ENCODE data around the gene RAD9B. TPM values are rescaled to one million over a fixed set of nuclear protein-coding genes. Genes with fewer than 3 reads are reported as not detected.

The RAD9B gene
- total and polyA plus RNA-seq, 9 of the 15 experiments (the other 6 are each of a cell fraction or from before 2014, with no cell fraction given), result 0.05 to 0.83 (median 0.32) TPM

DNA sequence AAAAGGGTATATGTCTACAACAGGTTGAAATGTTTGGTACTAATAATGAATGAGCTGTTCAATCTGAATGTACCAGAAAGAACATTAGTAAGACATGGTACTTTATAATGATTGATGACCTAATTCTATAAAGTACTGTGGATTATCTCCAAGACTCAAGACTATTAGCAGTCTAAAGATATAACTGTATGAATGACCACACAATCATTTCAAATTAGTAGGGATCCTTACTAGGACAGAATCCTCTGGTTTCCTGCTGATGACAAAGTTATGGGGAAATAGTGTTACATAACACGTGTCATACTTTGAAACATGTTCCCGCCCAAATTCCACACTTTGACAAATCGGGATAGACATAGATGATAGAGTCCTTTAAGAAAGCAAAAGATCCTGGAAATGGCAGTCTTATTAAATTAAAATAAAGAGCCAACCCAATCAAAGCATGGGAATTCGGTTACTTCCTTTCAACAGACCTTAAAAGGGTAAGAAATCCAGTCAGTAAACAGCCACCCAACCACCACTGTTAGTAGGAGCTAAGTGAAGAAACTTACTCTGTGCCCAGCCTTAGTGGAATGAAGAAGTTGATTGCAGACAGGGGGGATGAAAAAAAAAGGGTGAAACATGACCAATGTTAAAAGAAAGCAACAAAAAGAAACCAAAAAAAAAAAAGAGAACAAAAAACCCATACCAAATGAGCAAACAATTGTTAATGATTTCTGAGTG lies 3.0 kb upstream of the RAD9B start:
- BruUV-seq (replicated peaks), result no TSS peak
- no peaks in the 10 kb centered on the region for H3K27me3 ChIP-seq (ENCODE audit: control insufficient read depth in 2 of 2, insufficient read depth in 2 of 2, low read length in 2 of 2)
- no peak overlapping the region for H2AFZ ChIP-seq (ENCODE audit: low read depth, low read length)
- no peak overlapping the region; the same call in 1 of the 2 replicates for H3K4me2 ChIP-seq (ENCODE audit: insufficient read depth, low read length)
- ChIA-PET CTCF (ENCODE audit: low intra/inter-chr PET ratio) (no interaction called here), POLR2A (interaction anchor here (1.2 kb wide), 1 partner anchor 10 kb away, joined by 3 read pairs; no protein-coding TSS in a partner anchor)
- H3K4me1 ChIP-seq (replicated peaks in 1 of 2; ENCODE audit: control insufficient read depth in 2 of 2, insufficient read depth in 2 of 2, low read length in 2 of 2), result peaks cover 13 to 18% of the 10 kb centered on the region in 2 experiments
- WGBS (ENCODE audit: insufficient coverage, low coverage, missing lambda C conversion rate), result 32% methylated on average over 4 of the region's 4 CpGs
- DNase-seq (ENCODE audit: extremely low read depth in 1 of 4, low spot score in 3 of 4), result peak in 1 of 4 experiments; percentile 33
- intact Hi-C loops (cut with micrococcal nuclease) (no loop called here), in situ Hi-C loops (cut with MboI) (no loop called here)
- H4K20me1 ChIP-seq (replicated peaks; ENCODE audit: control insufficient read depth, insufficient read depth, low read length), result no peaks in the 10 kb centered on the region
- peak overlapping the region in 1 of 2 experiments; percentile 95; a peak in 2 of 4 replicates for H3K9ac ChIP-seq (ENCODE audit: insufficient read depth in 1 of 2, low read depth in 2 of 2, low read length in 2 of 2)
- H3K79me2 ChIP-seq (ENCODE audit: control insufficient read depth, insufficient read depth, low read length), result peaks cover 62% of the 10 kb centered on the region
- H3K9me1 ChIP-seq (ENCODE audit: control insufficient read depth, insufficient read depth, low read length), result no peaks in the 10 kb centered on the region
- no peaks in the 10 kb centered on the region; the same call in 1 of the 2 replicates for H3K9me3 ChIP-seq (replicated peaks; ENCODE audit: control insufficient read depth, insufficient read depth, low read depth, low read length)
- H3K4me3 ChIP-seq, result no peak overlapping the region
- no peak for ATAC-seq
- FAIRE-seq, result no peak
- peaks cover 55% of the 10 kb centered on the region; the same call in 2 of the 3 replicates for H3K36me3 ChIP-seq (ENCODE audit: control insufficient read depth, insufficient read depth, low read length)
- H3K27ac ChIP-seq (ENCODE audit: extremely low read depth, low read depth, low read length), result peak overlapping the region; percentile 89; the same call in 1 of the 3 replicates
- TF ChIP-seq GATAD2A (IDR thresholded peaks at IDR 0.05) (no peak), ZNF785 (CRISPR knock-in tag; IDR thresholded peaks at IDR 0.05) (no peak), STAG1 (CRISPR knock-in tag; IDR thresholded peaks at IDR 0.05; ENCODE audit: borderline replicate concordance) (no peak), SUPT5H (IDR thresholded peaks at IDR 0.05) (no peak), ZBED1 (IDR thresholded peaks at IDR 0.05) (no peak), KDM4B (IDR thresholded peaks at IDR 0.05; ENCODE audit: borderline replicate concordance in 2 of 2, low read depth in 1 of 2) (no peak), PHF21A (IDR thresholded peaks at IDR 0.05; ENCODE audit: borderline replicate concordance, low read depth) (no peak), CBFB (CRISPR knock-in tag; IDR thresholded peaks at IDR 0.05) (no peak), MEIS2 (IDR thresholded peaks at IDR 0.05; ENCODE audit: partially characterized antibody) (peak; percentile 59), KLF1 (tag; IDR thresholded peaks at IDR 0.05) (no peak), EP400 (IDR thresholded peaks at IDR 0.05) (peak; percentile 20; the same call in 1 of the 2 replicates)
- TF ChIP-seq, protein P1, sequence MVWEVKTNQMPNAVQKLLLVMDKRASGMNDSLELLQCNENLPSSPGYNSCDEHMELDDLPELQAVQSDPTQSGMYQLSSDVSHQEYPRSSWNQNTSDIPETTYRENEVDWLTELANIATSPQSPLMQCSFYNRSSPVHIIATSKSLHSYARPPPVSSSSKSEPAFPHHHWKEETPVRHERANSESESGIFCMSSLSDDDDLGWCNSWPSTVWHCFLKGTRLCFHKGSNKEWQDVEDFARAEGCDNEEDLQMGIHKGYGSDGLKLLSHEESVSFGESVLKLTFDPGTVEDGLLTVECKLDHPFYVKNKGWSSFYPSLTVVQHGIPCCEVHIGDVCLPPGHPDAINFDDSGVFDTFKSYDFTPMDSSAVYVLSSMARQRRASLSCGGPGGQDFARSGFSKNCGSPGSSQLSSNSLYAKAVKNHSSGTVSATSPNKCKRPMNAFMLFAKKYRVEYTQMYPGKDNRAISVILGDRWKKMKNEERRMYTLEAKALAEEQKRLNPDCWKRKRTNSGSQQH (CRISPR knock-in tag; IDR thresholded peaks at IDR 0.05), result no peak
- TF ChIP-seq, protein P2, sequence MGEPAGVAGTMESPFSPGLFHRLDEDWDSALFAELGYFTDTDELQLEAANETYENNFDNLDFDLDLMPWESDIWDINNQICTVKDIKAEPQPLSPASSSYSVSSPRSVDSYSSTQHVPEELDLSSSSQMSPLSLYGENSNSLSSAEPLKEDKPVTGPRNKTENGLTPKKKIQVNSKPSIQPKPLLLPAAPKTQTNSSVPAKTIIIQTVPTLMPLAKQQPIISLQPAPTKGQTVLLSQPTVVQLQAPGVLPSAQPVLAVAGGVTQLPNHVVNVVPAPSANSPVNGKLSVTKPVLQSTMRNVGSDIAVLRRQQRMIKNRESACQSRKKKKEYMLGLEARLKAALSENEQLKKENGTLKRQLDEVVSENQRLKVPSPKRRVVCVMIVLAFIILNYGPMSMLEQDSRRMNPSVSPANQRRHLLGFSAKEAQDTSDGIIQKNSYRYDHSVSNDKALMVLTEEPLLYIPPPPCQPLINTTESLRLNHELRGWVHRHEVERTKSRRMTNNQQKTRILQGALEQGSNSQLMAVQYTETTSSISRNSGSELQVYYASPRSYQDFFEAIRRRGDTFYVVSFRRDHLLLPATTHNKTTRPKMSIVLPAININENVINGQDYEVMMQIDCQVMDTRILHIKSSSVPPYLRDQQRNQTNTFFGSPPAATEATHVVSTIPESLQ (CRISPR knock-in tag; IDR thresholded peaks at IDR 0.05), result no peak
- TF ChIP-seq, protein P3, sequence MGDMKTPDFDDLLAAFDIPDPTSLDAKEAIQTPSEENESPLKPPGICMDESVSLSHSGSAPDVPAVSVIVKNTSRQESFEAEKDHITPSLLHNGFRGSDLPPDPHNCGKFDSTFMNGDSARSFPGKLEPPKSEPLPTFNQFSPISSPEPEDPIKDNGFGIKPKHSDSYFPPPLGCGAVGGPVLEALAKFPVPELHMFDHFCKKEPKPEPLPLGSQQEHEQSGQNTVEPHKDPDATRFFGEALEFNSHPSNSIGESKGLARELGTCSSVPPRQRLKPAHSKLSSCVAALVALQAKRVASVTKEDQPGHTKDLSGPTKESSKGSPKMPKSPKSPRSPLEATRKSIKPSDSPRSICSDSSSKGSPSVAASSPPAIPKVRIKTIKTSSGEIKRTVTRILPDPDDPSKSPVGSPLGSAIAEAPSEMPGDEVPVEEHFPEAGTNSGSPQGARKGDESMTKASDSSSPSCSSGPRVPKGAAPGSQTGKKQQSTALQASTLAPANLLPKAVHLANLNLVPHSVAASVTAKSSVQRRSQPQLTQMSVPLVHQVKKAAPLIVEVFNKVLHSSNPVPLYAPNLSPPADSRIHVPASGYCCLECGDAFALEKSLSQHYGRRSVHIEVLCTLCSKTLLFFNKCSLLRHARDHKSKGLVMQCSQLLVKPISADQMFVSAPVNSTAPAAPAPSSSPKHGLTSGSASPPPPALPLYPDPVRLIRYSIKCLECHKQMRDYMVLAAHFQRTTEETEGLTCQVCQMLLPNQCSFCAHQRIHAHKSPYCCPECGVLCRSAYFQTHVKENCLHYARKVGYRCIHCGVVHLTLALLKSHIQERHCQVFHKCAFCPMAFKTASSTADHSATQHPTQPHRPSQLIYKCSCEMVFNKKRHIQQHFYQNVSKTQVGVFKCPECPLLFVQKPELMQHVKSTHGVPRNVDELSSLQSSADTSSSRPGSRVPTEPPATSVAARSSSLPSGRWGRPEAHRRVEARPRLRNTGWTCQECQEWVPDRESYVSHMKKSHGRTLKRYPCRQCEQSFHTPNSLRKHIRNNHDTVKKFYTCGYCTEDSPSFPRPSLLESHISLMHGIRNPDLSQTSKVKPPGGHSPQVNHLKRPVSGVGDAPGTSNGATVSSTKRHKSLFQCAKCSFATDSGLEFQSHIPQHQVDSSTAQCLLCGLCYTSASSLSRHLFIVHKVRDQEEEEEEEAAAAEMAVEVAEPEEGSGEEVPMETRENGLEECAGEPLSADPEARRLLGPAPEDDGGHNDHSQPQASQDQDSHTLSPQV (IDR thresholded peaks at IDR 0.05), result peak; percentile 65; the same call in 1 of the 2 replicates

Measured in K562 (cell line).